ENCODE measurements around the gene MGA.

Gene MGA

GRCh38 chr15:41806291-41807181 is 146.3 kb downstream of the MGA start:
- DNase-seq (ENCODE audit: low read depth in 2 of 2), result no peak

GRCh38 chr15:41809121-41809520 is 148.9 kb downstream of the MGA start:
- no peak for DNase-seq (ENCODE audit: low read depth in 2 of 2)

GRCh38 chr15:41809526-41810220 is 149.5 kb downstream of the MGA start:
- no peak for DNase-seq (ENCODE audit: low read depth in 2 of 2)

- DNase-seq (ENCODE audit: low read depth in 2 of 2), result no peak
Observed at GRCh38 chr15:41810651-41811431, 150.6 kb downstream of the MGA start.

- peak; percentile 56 to 67 for DNase-seq (ENCODE audit: low read depth in 2 of 2)
Observed at GRCh38 chr15:41811432-41812195, 151.4 kb downstream of the MGA start.

GRCh38 chr15:41812820-41813375 is 152.7 kb downstream of the MGA start:
- DNase-seq (ENCODE audit: low read depth in 2 of 2), result no peak

GRCh38 chr15:41813426-41813825 is 153.2 kb downstream of the MGA start:
- DNase-seq (ENCODE audit: low read depth in 2 of 2), result no peak

- DNase-seq (ENCODE audit: low read depth in 2 of 2), result no peak
Observed at GRCh38 chr15:41814534-41814933, 154.3 kb downstream of the MGA start.

- DNase-seq (ENCODE audit: low read depth in 2 of 2), result no peak
Observed at GRCh38 chr15:41816788-41817187, 156.6 kb downstream of the MGA start.

- no peak for DNase-seq (ENCODE audit: low read depth in 2 of 2)
Observed at GRCh38 chr15:41817327-41817726, 157.1 kb downstream of the MGA start.

GRCh38 chr15:41817781-41818180 is 157.6 kb downstream of the MGA start:
- no peak for DNase-seq (ENCODE audit: low read depth in 2 of 2)

GRCh38 chr15:41819455-41820050 is 159.3 kb downstream of the MGA start:
- no peak for DNase-seq (ENCODE audit: low read depth in 2 of 2)

GRCh38 chr15:41820791-41821423 is 160.7 kb downstream of the MGA start:
- no peak for DNase-seq (ENCODE audit: low read depth in 2 of 2)

- no peak for DNase-seq (ENCODE audit: low read depth in 2 of 2)
Observed at GRCh38 chr15:41821831-41822230, 161.6 kb downstream of the MGA start.

- DNase-seq (ENCODE audit: low read depth in 2 of 2), result no peak
Observed at GRCh38 chr15:41822471-41822870, 162.3 kb downstream of the MGA start.

Measured in stimulated activated CD4-positive, alpha-beta T cell treated with anti-CD3 and anti-CD28 coated beads, Interleukin-15, amount 100 ng/mL, for 48 hours (primary cell).